MCF 10A (cell line): ENCODE data around the gene TOR3A. TPM values are rescaled to one million over a fixed set of nuclear protein-coding genes. Genes with fewer than 3 reads are reported as not detected.
A peak's percentile ranks its signal among the peaks of the same experiment; 100 is the strongest.

Experiments used
- Bru-seq: library from RNA; stranded (reverse); fragments of 400-500 nt; gene quantifications from one replicate; lab custom pipeline; 2021; lab: Mats Ljungman, UMichigan
- BruChase-seq, 2 experiments: library from RNA; stranded (reverse); fragments of 400-500 nt; gene quantifications; one replicate each; lab custom pipeline; 2021; lab: Mats Ljungman, UMichigan
- BruUV-seq: library from RNA; stranded (reverse); fragments of 400-500 nt; replicated peaks from 2 replicates; lab custom pipeline; 2021; lab: Mats Ljungman, UMichigan
- CTCF ChIA-PET: fragments of 300-600 bp; sonication (Branson Sonifier 250); formaldehyde crosslinking; extraction: SDS; loops from one replicate; lab custom pipeline; 2021; ENCODE audit warnings: antibody characterized with exemption, inconsistent platforms; lab: Yijun Ruan, JAX
- POLR2A ChIA-PET: fragments of 300-600, 350-650 bp; sonication (Branson Sonifier 250); formaldehyde crosslinking; extraction: SDS; loops from one replicate; lab custom pipeline; 2020; ENCODE audit warnings: antibody characterized with exemption, inconsistent platforms; lab: Yijun Ruan, JAX
- DNase-seq: peaks from one replicate; pipeline ENCODE4 v3.0.0-alpha.2; 2018; ENCODE audit not compliant: unreplicated experiment
- H3K27ac Mint-ChIP-seq: one replicate; pipeline ENCODE4 v1.8.0; 2022; ENCODE audit warnings: mild to moderate bottlenecking, low read depth, mixed read lengths; ENCODE audit not compliant: unreplicated experiment
- H3K27me3 Mint-ChIP-seq: one replicate; pipeline ENCODE4 v1.8.0; 2022; ENCODE audit warnings: mixed read lengths; ENCODE audit not compliant: insufficient read depth, unreplicated experiment
- H3K36me3 Mint-ChIP-seq: one replicate; pipeline ENCODE4 v1.8.0; 2022; ENCODE audit warnings: mild to moderate bottlenecking, moderate library complexity, mixed read lengths; ENCODE audit not compliant: insufficient read depth, unreplicated experiment
- H3K4me1 Mint-ChIP-seq: one replicate; pipeline ENCODE4 v1.8.0; 2022; ENCODE audit warnings: mixed read lengths; ENCODE audit not compliant: insufficient read depth, unreplicated experiment
- H3K4me3 Mint-ChIP-seq: one replicate; pipeline ENCODE4 v1.8.0; 2022; ENCODE audit warnings: mild to moderate bottlenecking, moderate library complexity, mixed read lengths; ENCODE audit not compliant: unreplicated experiment
- H3K9me3 Mint-ChIP-seq: one replicate; pipeline ENCODE4 v1.8.0; 2022; ENCODE audit warnings: mixed read lengths; ENCODE audit not compliant: unreplicated experiment
- intact Hi-C: fragments of 100-400 bp; cut with micrococcal nuclease; formaldehyde crosslinking; loops from 2 replicates; pipeline ENCODE4 v1.14.1; 2022
- long read RNA-seq: library from polyadenylated mRNA; stranded (forward); transcript quantifications from one replicate; pipeline ENCODE4 v2.0.0, GENCODE V29; 2022
- total RNA-seq: library from RNA; stranded (reverse); gene quantifications from 2 replicates; pipeline ENCODE4 v1.2.3, GENCODE V29; 2022
- TF ChIP-seq, protein P1 (sequence below): fragments of 200-600 bp; IDR thresholded peaks from one replicate; pipeline ENCODE4 v1.8.0; 2022; ENCODE audit warnings: antibody characterized with exemption, mild to moderate bottlenecking; ENCODE audit not compliant: unreplicated experiment

The TOR3A gene, protein sequence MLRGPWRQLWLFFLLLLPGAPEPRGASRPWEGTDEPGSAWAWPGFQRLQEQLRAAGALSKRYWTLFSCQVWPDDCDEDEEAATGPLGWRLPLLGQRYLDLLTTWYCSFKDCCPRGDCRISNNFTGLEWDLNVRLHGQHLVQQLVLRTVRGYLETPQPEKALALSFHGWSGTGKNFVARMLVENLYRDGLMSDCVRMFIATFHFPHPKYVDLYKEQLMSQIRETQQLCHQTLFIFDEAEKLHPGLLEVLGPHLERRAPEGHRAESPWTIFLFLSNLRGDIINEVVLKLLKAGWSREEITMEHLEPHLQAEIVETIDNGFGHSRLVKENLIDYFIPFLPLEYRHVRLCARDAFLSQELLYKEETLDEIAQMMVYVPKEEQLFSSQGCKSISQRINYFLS
- total RNA-seq: 24.9 and 31.3 TPM in 2 replicates
- percentile 56 among the genes with signal in this experiment for Bru-seq, nascent RNA
- percentile 70 among the genes with signal in this experiment for BruChase-seq, experiment 1, labeled RNA remaining after a 6-hour chase
- percentile 59 among the genes with signal in this experiment for BruChase-seq, experiment 2, labeled RNA remaining after a 2-hour chase
- long read RNA-seq, transcript TOR3A-203 (6 exons, 2,724 nt): major isoform, 153 of 184 reads
- long read RNA-seq, partial matches to known transcripts: 7 of 184 reads
- long read RNA-seq, other reads (novel, unspliced or antisense): 24 of 184 reads

DNA sequence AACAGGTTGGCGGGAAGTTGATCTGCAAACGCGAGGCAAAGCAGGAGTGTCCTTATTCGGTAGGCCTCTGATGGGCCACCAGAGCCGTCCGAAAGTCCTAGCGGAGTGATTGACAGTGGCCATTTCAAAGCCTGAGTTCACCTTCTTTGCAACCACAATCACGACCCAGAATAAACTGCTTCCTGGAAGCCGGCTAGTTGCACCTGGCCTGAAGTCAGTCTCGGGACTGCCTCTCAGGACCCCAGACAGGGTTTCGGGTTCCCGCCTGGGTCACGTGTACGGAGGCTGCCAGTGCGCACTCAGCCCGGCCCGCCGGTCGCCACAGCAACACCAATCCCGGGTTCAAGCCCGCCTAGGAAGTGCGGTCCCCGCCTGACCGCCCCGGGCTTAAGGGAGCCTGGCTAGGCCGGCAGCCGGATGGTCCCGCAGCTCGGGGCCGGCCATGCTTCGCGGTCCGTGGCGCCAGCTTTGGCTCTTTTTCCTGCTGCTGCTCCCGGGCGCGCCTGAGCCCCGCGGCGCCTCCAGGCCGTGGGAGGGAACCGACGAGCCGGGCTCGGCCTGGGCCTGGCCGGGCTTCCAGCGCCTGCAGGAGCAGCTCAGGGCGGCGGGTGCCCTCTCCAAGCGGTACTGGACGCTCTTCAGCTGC lies at the start of gene TOR3A:
Gene TOR3A, plus strand, starts transcription at position 384 of the 646 bp plus-strand sequence. Its CDS starts 59 bp downstream, at position 443.
- Mint-ChIP-seq H3K4me3 (peak within 1 kb of the TSS; percentile 99), H3K36me3 (peaks cover 16% of the 10 kb centered on the region), H3K4me1 (peaks cover 12% of the 10 kb centered on the region), H3K27ac (peak within 1 kb of the TSS; percentile 98), H3K27me3 (no peaks in the 10 kb centered on the region), H3K9me3 (no peaks in the 10 kb centered on the region)
- TF ChIP-seq, protein P1, sequence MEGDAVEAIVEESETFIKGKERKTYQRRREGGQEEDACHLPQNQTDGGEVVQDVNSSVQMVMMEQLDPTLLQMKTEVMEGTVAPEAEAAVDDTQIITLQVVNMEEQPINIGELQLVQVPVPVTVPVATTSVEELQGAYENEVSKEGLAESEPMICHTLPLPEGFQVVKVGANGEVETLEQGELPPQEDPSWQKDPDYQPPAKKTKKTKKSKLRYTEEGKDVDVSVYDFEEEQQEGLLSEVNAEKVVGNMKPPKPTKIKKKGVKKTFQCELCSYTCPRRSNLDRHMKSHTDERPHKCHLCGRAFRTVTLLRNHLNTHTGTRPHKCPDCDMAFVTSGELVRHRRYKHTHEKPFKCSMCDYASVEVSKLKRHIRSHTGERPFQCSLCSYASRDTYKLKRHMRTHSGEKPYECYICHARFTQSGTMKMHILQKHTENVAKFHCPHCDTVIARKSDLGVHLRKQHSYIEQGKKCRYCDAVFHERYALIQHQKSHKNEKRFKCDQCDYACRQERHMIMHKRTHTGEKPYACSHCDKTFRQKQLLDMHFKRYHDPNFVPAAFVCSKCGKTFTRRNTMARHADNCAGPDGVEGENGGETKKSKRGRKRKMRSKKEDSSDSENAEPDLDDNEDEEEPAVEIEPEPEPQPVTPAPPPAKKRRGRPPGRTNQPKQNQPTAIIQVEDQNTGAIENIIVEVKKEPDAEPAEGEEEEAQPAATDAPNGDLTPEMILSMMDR: no peak
- DNase-seq: peak; percentile 95
- ChIA-PET POLR2A (interaction anchor here (0.7 to 3.3 kb wide), 29 partner anchors 8 to 795 kb away, joined by 3 to 16 read pairs (median 4); partner anchors contain the start of genes AXDND1, SOAT1 and TOR1AIP2), CTCF (interaction anchor here (0.5 to 10.0 kb wide), 21 partner anchors 10 to 728 kb away, joined by 3 to 134 read pairs (median 6); partner anchors contain the start of gene AXDND1)
- intact Hi-C loops: loop anchor here (2.0 kb wide), 1 partner anchor 549 kb away; no protein-coding TSS in a partner anchor
- BruUV-seq: no TSS peak

DNA sequence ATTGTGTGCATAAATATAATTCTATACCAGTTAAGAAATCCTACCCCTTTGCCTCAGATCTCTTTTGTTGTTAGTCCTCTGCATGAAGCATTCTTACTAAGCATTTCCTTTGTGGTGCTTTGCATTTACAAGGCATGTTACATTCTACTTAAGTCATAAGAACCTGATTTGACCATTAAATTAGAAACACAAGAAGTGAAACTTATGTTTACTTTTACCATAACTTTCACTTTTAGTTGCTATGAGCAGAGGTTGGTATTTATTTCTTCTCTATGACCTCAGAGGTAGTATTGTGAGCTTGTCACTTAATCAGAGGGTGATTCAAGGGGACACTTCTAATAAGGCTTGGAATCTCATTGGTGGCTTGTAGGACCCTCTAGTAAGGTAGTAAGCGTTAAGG lies 47.1 kb upstream of the TOR3A start:
- H3K9me3 Mint-ChIP-seq: no peaks in the 10 kb centered on the region
- no peak for DNase-seq
- no peak overlapping the region for H3K4me3 Mint-ChIP-seq
- intact Hi-C loops: no loop called here
- CTCF ChIA-PET: interaction anchor here (0.7 kb wide), 1 partner anchor 684 kb away, joined by 3 read pairs; no protein-coding TSS in a partner anchor
- TF ChIP-seq, protein P1: no peak
- H3K27ac Mint-ChIP-seq: peak overlapping the region; percentile 76
- H3K4me1 Mint-ChIP-seq: peaks cover 61% of the 10 kb centered on the region
- no TSS peak for BruUV-seq
- no peaks in the 10 kb centered on the region for H3K27me3 Mint-ChIP-seq
- H3K36me3 Mint-ChIP-seq: peaks cover 6% of the 10 kb centered on the region
- POLR2A ChIA-PET: interaction anchor here (0.5 to 1.3 kb wide), 3 partner anchors 14 to 326 kb away, joined by 3 read pairs; no protein-coding TSS in a partner anchor

DNA sequence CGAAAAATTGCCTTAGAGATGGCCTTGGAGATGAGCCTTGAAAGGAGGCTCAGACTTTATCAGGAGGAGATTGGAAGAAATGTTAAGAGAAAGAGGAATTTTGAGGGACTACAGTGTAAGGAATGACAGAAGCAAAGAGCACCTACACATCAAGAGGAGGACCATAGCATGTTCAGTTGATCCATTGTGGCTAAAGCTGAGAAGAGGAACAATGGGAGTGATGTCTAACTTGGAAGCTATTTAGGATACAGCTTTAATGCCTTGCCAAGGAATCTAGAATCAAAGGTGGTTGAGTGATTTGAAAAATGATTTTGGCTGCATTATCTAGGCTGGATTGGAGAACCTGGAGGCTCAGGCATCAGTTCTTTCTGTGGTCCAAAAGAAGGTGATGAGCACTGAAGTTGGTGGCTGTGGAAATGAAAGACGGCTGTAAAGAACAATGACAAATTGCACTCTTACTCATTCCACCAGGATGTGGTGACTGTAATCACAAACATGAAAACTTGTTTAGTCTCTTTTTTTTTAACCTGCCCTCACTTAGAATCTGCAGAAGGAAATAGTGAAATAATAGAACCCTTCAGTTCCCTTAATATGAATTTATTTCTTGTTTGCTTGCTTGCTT lies 44.9 kb upstream of the TOR3A start:
- no peaks in the 10 kb centered on the region for H3K9me3 Mint-ChIP-seq
- peaks cover 45% of the 10 kb centered on the region for H3K4me1 Mint-ChIP-seq
- intact Hi-C loops: no loop called here
- no TSS peak for BruUV-seq
- no peak overlapping the region for H3K27ac Mint-ChIP-seq
- H3K4me3 Mint-ChIP-seq: no peak overlapping the region
- H3K36me3 Mint-ChIP-seq: peaks cover 12% of the 10 kb centered on the region
- no peak for DNase-seq
- TF ChIP-seq, protein P1: no peak
- POLR2A ChIA-PET: interaction anchor here (0.5 to 1.5 kb wide), 6 partner anchors 10 to 87 kb away, joined by 3 to 4 read pairs (median 3); partner anchors contain the start of gene TOR3A
- CTCF ChIA-PET: interaction anchor here (0.6 to 3.0 kb wide), 5 partner anchors 13 to 263 kb away, joined by 3 to 17 read pairs (median 6); no protein-coding TSS in a partner anchor
- no peaks in the 10 kb centered on the region for H3K27me3 Mint-ChIP-seq
